Measurements from ENCODE around the gene B3GNT8.

The B3GNT8 gene

GRCh38 chr19:41416194-41416674 lies 10.9 kb downstream of the B3GNT8 start (continued):
- TF ChIP-seq TSHZ2 (CRISPR knock-in tag; IDR thresholded peaks at IDR 0.05): no peak
- no peak for TF ChIP-seq OSR1 (CRISPR knock-in tag; IDR thresholded peaks at IDR 0.05)

DNA sequence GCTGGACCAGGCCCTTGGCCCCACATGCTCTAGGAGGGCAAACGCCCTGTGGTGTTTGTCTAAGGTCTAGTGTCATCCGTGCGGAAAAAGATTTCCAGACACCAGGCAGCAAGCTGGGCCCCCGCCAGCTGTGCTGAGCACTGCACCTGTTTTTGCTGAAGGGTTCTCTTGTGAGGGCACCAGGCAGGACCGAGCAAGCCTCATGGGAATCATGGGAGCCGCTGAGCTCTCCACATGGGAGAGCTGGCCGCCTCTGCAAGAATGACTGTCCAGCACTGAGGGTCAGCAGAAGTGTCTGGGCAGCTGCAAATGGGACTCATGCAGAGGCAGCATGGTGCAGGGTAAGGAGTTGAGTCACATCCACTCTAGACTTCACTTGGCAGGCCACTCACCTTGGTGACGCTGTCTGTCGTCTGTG lies 12.0 kb downstream of the B3GNT8 start:
- no peak for ATAC-seq
- TF ChIP-seq ARNTL (CRISPR knock-in tag; IDR thresholded peaks at IDR 0.05; ENCODE audit: borderline replicate concordance, low read depth) (no peak), PPARA (CRISPR knock-in tag; IDR thresholded peaks at IDR 0.05; ENCODE audit: borderline replicate concordance) (no peak), ZFP30 (CRISPR knock-in tag; IDR thresholded peaks at IDR 0.05) (no peak), ZNF565 (CRISPR knock-in tag; conservative IDR thresholded peaks at IDR 0.05; ENCODE audit: low read depth) (no peak), ESRRG (CRISPR knock-in tag; IDR thresholded peaks at IDR 0.05) (no peak), POU6F1 (CRISPR knock-in tag; IDR thresholded peaks at IDR 0.05; ENCODE audit: borderline replicate concordance, low read depth) (no peak), BACH2 (CRISPR knock-in tag; IDR thresholded peaks at IDR 0.05; ENCODE audit: borderline replicate concordance) (no peak), TOX (CRISPR knock-in tag; IDR thresholded peaks at IDR 0.05; ENCODE audit: borderline replicate concordance) (no peak), OSR1 (CRISPR knock-in tag; IDR thresholded peaks at IDR 0.05) (no peak), TSHZ2 (CRISPR knock-in tag; IDR thresholded peaks at IDR 0.05) (no peak), RARB (CRISPR knock-in tag; IDR thresholded peaks at IDR 0.05) (no peak)
- TF ChIP-seq, protein P1, sequence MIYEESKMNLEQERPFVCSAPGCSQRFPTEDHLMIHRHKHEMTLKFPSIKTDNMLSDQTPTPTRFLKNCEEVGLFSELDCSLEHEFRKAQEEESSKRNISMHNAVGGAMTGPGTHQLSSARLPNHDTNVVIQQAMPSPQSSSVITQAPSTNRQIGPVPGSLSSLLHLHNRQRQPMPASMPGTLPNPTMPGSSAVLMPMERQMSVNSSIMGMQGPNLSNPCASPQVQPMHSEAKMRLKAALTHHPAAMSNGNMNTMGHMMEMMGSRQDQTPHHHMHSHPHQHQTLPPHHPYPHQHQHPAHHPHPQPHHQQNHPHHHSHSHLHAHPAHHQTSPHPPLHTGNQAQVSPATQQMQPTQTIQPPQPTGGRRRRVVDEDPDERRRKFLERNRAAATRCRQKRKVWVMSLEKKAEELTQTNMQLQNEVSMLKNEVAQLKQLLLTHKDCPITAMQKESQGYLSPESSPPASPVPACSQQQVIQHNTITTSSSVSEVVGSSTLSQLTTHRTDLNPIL (CRISPR knock-in tag; IDR thresholded peaks at IDR 0.05; ENCODE audit: low read depth): no peak

- TF ChIP-seq ZNF565 (CRISPR knock-in tag; conservative IDR thresholded peaks at IDR 0.05; ENCODE audit: low read depth): no peak
- no peak for TF ChIP-seq TOX (CRISPR knock-in tag; IDR thresholded peaks at IDR 0.05; ENCODE audit: borderline replicate concordance)
- TF ChIP-seq, protein P1 (CRISPR knock-in tag; IDR thresholded peaks at IDR 0.05; ENCODE audit: low read depth): no peak
- no peak for TF ChIP-seq CSDC2 (CRISPR knock-in tag; IDR thresholded peaks at IDR 0.05)
- no peak for TF ChIP-seq ZFP30 (CRISPR knock-in tag; IDR thresholded peaks at IDR 0.05)
- no peak for TF ChIP-seq ZNF70 (CRISPR knock-in tag; IDR thresholded peaks at IDR 0.05)
- no peak for TF ChIP-seq ISL1 (CRISPR knock-in tag; IDR thresholded peaks at IDR 0.05)
- no peak for TF ChIP-seq SNAI2 (CRISPR knock-in tag; IDR thresholded peaks at IDR 0.05)
- TF ChIP-seq PPARA (CRISPR knock-in tag; IDR thresholded peaks at IDR 0.05; ENCODE audit: borderline replicate concordance): no peak
- no peak for TF ChIP-seq POU6F1 (CRISPR knock-in tag; IDR thresholded peaks at IDR 0.05; ENCODE audit: borderline replicate concordance, low read depth)
- no peak for TF ChIP-seq ARNTL (CRISPR knock-in tag; IDR thresholded peaks at IDR 0.05; ENCODE audit: borderline replicate concordance, low read depth)
- ATAC-seq: no peak
These were observed 12.7 kb downstream of the B3GNT8 start for GRCh38 chr19:41414461-41414860.

Measured in SK-N-SH treated with all-trans-retinoic acid at 6 μM for 48 hours (cell line).